Activated CD4-positive, alpha-beta memory T cell treated with anti-CD3 and anti-CD28 coated beads, Interleukin-2, amount 10 ng/mL, durations not matched to agents 7 days and 5 days (primary cell): ENCODE measurements around the gene PARVB. TPM values are rescaled to one million over a fixed set of nuclear protein-coding genes. Genes with fewer than 3 reads are reported as not detected.

Experiments
- CTCF ChIA-PET: fragments of 350-600 bp; sonication (Branson Sonifier 250); formaldehyde crosslinking; loops from one replicate; lab custom pipeline; 2021; ENCODE audit warnings: antibody characterized with exemption, inconsistent platforms; lab: Charles Lee
- POLR2A ChIA-PET: fragments of 350-600 bp; sonication (Branson Sonifier 250); formaldehyde crosslinking; loops from one replicate; lab custom pipeline; 2021; ENCODE audit warnings: antibody characterized with exemption; lab: Charles Lee
- DNase-seq: peaks from one replicate; pipeline ENCODE4 v3.0.0-alpha.2; 2020
- H3K27ac Mint-ChIP-seq: one replicate; pipeline ENCODE4 v1.8.0; 2021; ENCODE audit warnings: mild to moderate bottlenecking, mixed read lengths
- H3K27me3 Mint-ChIP-seq: one replicate; pipeline ENCODE4 v1.8.0; 2021; ENCODE audit warnings: mixed read lengths
- H3K36me3 Mint-ChIP-seq: one replicate; pipeline ENCODE4 v1.8.0; 2021; ENCODE audit warnings: low read depth, mixed read lengths
- H3K4me1 Mint-ChIP-seq: one replicate; pipeline ENCODE4 v1.8.0; 2021; ENCODE audit warnings: mixed read lengths
- H3K4me3 Mint-ChIP-seq: one replicate; pipeline ENCODE4 v1.8.0; 2021; ENCODE audit warnings: mild to moderate bottlenecking, mixed read lengths
- H3K9me3 Mint-ChIP-seq: one replicate; pipeline ENCODE4 v1.8.0; 2021; ENCODE audit warnings: mixed read lengths
- total RNA-seq, 2 experiments: library from RNA; stranded (reverse); gene quantifications; one replicate each; pipeline ENCODE4 v1.2.3, GENCODE V29; 2021

Gene PARVB
- total RNA-seq, 2 experiments from 2014 or later: 41.5 to 42.0 TPM

- ChIA-PET CTCF (no interaction called here), POLR2A (no interaction called here)
- H3K27me3 Mint-ChIP-seq: no peaks in the 10 kb centered on the region
- no peaks in the 10 kb centered on the region for H3K4me1 Mint-ChIP-seq
- no peak for DNase-seq
- H3K9me3 Mint-ChIP-seq: peaks cover 3% of the 10 kb centered on the region
- no peaks in the 10 kb centered on the region for H3K36me3 Mint-ChIP-seq
- no peak overlapping the region for H3K27ac Mint-ChIP-seq
- H3K4me3 Mint-ChIP-seq: no peak overlapping the region
These were observed 123.9 kb downstream of the PARVB start for GRCh38 chr22:44147821-44148574.

DNA sequence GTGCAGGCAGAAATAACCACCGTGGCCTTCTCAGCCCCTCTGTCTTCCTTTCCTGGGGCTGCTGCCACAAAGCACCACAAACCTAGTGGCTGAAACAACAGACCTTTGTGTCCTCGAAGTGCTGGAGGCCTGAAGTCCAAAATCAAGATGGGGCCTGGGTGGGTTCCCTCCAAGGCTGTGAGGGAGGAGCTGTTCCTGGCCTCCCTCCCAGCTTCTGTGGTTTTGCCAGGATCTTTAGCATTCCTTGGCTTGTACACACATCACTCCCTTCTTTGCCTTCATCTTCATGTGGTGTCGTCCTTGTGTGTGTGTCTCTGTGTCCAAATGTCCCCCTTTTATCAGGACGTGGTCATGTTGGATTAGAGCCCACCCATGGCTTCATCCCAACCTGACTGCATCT, 127.6 kb downstream of the PARVB start:
- Mint-ChIP-seq H3K4me3 (no peak overlapping the region), H3K36me3 (no peaks in the 10 kb centered on the region), H3K27me3 (no peaks in the 10 kb centered on the region), H3K9me3 (no peaks in the 10 kb centered on the region), H3K4me1 (no peaks in the 10 kb centered on the region), H3K27ac (no peak overlapping the region)
- CTCF ChIA-PET: no interaction called here
- POLR2A ChIA-PET: no interaction called here
- DNase-seq: no peak

- Mint-ChIP-seq H3K4me3 (no peak overlapping the region), H3K4me1 (no peaks in the 10 kb centered on the region), H3K27ac (no peak overlapping the region), H3K36me3 (no peaks in the 10 kb centered on the region), H3K27me3 (no peaks in the 10 kb centered on the region), H3K9me3 (no peaks in the 10 kb centered on the region)
- no peak for DNase-seq
- ChIA-PET CTCF (no interaction called here), POLR2A (no interaction called here)
These were observed 129.6 kb downstream of the PARVB start for GRCh38 chr22:44153710-44154109.

DNA sequence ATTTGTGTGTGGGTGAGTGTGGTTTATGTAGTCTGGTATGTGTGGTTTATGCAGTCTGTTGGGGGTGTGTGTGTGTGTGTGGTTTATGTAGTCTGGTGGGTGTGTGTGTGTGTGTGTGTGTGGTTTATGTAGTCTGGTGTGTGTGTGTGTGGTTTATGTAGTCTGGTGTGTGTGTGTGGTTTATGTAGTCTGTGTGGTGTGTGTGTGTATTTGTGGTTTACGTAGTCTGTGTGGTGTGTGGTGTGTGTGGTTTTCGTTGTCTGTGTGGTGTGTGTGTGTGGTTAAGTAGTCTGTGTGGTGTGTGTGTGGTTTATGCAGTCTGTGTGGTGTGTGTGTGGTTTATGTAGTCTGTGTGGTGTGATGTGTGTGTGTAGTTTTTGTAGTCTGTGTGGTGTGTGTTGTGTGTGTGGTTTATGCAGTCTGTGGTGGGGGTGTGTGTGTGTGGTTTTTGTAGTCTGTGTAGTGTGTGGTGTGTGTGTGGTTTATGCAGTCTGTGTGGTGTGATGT, 130.4 kb downstream of the PARVB start:
- H3K4me1 Mint-ChIP-seq: no peaks in the 10 kb centered on the region
- H3K4me3 Mint-ChIP-seq: no peak overlapping the region
- ChIA-PET POLR2A (no interaction called here), CTCF (no interaction called here)
- H3K9me3 Mint-ChIP-seq: no peaks in the 10 kb centered on the region
- H3K27me3 Mint-ChIP-seq: no peaks in the 10 kb centered on the region
- no peak overlapping the region for H3K27ac Mint-ChIP-seq
- H3K36me3 Mint-ChIP-seq: no peaks in the 10 kb centered on the region
- DNase-seq: no peak

DNA sequence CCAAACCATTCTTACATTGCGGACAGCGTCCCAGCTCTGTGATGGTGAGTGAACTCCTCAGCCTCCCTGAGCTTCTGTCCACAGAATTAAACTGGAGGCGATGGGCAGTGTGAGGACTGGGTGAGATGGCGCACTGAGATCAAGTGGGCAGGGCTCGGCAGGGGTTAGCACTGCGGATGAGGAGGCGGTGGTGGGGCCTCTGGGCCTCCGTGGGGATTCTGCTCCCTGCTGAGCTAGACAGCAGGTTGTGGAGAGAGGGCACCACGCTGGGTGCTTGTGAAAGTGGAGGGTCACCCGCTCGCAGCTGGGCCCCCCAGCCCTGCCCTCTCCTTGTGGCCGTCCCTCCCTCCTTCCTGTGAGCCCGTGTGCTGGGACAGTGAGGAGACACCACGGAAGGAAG, 131.0 kb downstream of the PARVB start:
- no peak for DNase-seq
- no peak overlapping the region for H3K4me3 Mint-ChIP-seq
- H3K4me1 Mint-ChIP-seq: no peaks in the 10 kb centered on the region
- H3K27ac Mint-ChIP-seq: no peak overlapping the region
- CTCF ChIA-PET: no interaction called here
- no peaks in the 10 kb centered on the region for H3K9me3 Mint-ChIP-seq
- POLR2A ChIA-PET: no interaction called here
- no peaks in the 10 kb centered on the region for H3K36me3 Mint-ChIP-seq
- no peaks in the 10 kb centered on the region for H3K27me3 Mint-ChIP-seq

DNA sequence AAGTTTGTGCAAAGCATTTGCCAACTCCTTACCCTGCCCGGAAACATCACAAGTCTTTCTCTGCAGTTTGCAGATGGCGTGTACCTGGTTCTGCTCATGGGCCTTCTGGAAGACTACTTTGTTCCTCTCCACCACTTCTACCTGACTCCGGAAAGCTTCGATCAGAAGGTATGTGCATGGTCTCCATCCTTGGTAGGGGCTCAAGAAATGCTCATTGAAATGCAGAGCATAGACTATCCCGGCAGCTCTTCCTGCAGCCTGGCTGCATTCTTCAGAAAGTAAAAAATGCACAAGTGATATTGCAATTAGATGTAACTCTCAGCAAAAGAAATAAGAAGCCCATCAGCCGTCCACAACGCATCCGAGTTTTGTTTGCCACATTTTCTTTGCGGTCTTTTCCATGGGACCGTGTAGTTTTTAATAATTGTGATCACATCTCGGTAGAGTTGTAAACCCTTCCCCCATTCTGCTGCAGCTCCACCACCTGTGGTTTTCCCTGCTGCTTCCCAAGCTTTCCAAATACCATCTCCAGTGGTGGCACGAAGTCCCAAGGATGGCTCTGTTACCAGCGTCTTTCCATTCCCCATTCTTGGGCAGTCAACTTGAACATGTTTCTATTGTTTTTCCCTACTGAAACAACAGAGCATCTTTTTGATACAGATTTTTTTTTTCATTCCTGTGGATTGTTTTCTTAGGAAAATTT, 134.0 kb downstream of the PARVB start:
- H3K9me3 Mint-ChIP-seq: no peaks in the 10 kb centered on the region
- no peaks in the 10 kb centered on the region for H3K4me1 Mint-ChIP-seq
- H3K36me3 Mint-ChIP-seq: no peaks in the 10 kb centered on the region
- CTCF ChIA-PET: interaction anchor here (1.4 kb wide), 1 partner anchor 165 kb away, joined by 4 read pairs; no protein-coding TSS in a partner anchor
- no peak overlapping the region for H3K4me3 Mint-ChIP-seq
- POLR2A ChIA-PET: no interaction called here
- H3K27ac Mint-ChIP-seq: no peak overlapping the region
- DNase-seq: no peak
- H3K27me3 Mint-ChIP-seq: no peaks in the 10 kb centered on the region

DNA sequence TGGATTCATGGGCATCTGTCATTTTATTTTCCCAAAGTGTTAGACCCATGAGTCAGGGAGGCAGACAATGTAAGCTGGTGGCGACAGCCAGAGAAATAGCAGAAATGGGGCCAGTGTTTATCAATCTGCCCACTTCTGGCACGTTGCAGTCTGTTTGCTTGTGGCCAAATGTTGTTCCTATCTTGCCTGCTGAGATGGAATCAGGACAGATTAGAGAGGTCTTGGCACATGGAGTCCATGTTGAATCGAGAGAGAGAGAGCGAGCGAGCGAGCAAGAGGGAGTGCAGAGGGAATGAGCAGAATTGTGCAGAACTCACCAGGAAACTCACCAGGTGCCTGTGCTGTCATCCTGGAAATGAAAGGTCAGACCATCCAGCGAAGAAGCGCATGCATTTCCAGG, 134.7 kb downstream of the PARVB start:
- H3K27ac Mint-ChIP-seq: no peak overlapping the region
- DNase-seq: no peak
- H3K27me3 Mint-ChIP-seq: no peaks in the 10 kb centered on the region
- H3K4me1 Mint-ChIP-seq: no peaks in the 10 kb centered on the region
- no peaks in the 10 kb centered on the region for H3K9me3 Mint-ChIP-seq
- no peak overlapping the region for H3K4me3 Mint-ChIP-seq
- no peaks in the 10 kb centered on the region for H3K36me3 Mint-ChIP-seq
- POLR2A ChIA-PET: no interaction called here
- CTCF ChIA-PET: no interaction called here

DNA sequence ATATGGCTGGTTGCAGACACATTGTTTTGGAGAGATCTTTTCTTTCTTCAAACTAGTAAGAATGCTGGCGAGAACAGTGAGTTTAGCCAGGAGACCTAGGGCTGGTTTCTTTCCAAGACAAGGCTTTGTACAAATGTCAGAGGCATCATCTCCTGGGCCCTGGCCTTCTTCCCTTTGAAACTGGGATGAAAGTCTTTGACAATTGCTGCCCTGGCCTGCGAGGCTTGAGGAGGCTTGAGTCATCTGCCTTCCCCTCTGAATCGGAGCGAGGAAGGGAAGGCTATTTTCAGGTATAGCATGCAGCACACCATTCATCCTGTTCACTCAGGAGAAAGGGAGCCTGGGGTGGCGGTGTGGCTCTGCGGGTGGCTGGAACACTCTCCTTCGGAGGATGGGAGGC, 135.1 kb downstream of the PARVB start:
- CTCF ChIA-PET: no interaction called here
- Mint-ChIP-seq H3K4me3 (no peak overlapping the region), H3K36me3 (no peaks in the 10 kb centered on the region), H3K27me3 (no peaks in the 10 kb centered on the region), H3K27ac (no peak overlapping the region), H3K9me3 (no peaks in the 10 kb centered on the region), H3K4me1 (no peaks in the 10 kb centered on the region)
- no peak for DNase-seq
- POLR2A ChIA-PET: no interaction called here

GRCh38 chr22:44159811-44160210, 135.7 kb downstream of the PARVB start:
- no peak overlapping the region for H3K4me3 Mint-ChIP-seq
- ChIA-PET CTCF (no interaction called here), POLR2A (no interaction called here)
- DNase-seq: no peak
- no peaks in the 10 kb centered on the region for H3K36me3 Mint-ChIP-seq
- H3K27ac Mint-ChIP-seq: no peak overlapping the region
- no peaks in the 10 kb centered on the region for H3K4me1 Mint-ChIP-seq
- H3K9me3 Mint-ChIP-seq: no peaks in the 10 kb centered on the region
- H3K27me3 Mint-ChIP-seq: no peaks in the 10 kb centered on the region

DNA sequence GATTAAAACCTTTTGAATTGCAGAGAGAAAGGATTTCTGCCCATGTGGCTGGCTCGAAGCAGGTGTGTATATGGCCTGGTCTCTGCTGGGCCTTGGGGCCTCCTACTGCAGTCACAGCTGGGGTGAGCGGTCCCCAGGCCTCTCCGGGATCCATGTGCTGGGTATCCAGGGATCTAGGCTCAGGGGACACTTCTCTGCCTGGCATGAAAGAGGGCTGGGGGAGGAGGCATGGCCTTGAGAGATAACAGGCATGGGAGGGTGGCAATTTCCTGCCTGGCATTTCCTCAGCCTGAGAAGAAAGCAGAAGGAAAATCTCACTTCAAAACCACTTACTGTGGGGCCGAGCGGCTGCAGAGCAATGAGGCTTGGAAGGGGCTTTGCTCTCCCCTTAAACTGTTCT, 136.3 kb downstream of the PARVB start:
- DNase-seq: no peak
- H3K27me3 Mint-ChIP-seq: no peaks in the 10 kb centered on the region
- H3K27ac Mint-ChIP-seq: no peak overlapping the region
- ChIA-PET POLR2A (no interaction called here), CTCF (no interaction called here)
- H3K36me3 Mint-ChIP-seq: no peaks in the 10 kb centered on the region
- no peaks in the 10 kb centered on the region for H3K4me1 Mint-ChIP-seq
- H3K4me3 Mint-ChIP-seq: no peak overlapping the region
- H3K9me3 Mint-ChIP-seq: no peaks in the 10 kb centered on the region

- H3K9me3 Mint-ChIP-seq: no peaks in the 10 kb centered on the region
- no peaks in the 10 kb centered on the region for H3K4me1 Mint-ChIP-seq
- ChIA-PET POLR2A (no interaction called here), CTCF (no interaction called here)
- no peak overlapping the region for H3K27ac Mint-ChIP-seq
- no peaks in the 10 kb centered on the region for H3K36me3 Mint-ChIP-seq
- no peak for DNase-seq
- no peak overlapping the region for H3K4me3 Mint-ChIP-seq
- no peaks in the 10 kb centered on the region for H3K27me3 Mint-ChIP-seq
These were observed 137.6 kb downstream of the PARVB start for GRCh38 chr22:44161673-44162072.

DNA sequence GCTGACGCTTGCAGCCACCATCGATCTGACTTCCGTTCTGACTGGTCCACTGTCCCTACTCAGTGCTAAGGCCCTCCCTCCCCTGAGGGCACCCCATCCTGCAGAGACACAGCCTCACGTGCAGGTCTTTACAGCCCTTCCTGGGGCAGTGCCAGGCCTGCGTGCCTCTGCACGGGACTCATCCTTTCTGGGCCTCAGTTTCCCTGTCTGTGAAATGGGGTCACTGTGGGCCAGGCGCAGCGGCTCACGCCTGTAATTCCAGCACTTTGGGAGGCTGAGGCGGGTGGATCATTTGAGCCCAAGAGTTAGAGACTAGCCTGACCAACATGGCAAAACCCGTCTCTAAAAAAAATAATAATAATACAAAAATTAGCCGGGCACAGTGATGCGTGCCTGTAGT, 138.9 kb downstream of the PARVB start:
- Mint-ChIP-seq H3K4me1 (no peaks in the 10 kb centered on the region), H3K4me3 (no peak overlapping the region), H3K27me3 (no peaks in the 10 kb centered on the region), H3K9me3 (no peaks in the 10 kb centered on the region), H3K27ac (no peak overlapping the region), H3K36me3 (no peaks in the 10 kb centered on the region)
- DNase-seq: no peak
- POLR2A ChIA-PET: no interaction called here
- CTCF ChIA-PET: no interaction called here

GRCh38 chr22:44163536-44163935, 139.4 kb downstream of the PARVB start:
- Mint-ChIP-seq H3K4me3 (no peak overlapping the region), H3K27me3 (no peaks in the 10 kb centered on the region), H3K27ac (no peak overlapping the region), H3K4me1 (no peaks in the 10 kb centered on the region), H3K36me3 (no peaks in the 10 kb centered on the region), H3K9me3 (no peaks in the 10 kb centered on the region)
- ChIA-PET CTCF (no interaction called here), POLR2A (no interaction called here)
- DNase-seq: no peak

DNA sequence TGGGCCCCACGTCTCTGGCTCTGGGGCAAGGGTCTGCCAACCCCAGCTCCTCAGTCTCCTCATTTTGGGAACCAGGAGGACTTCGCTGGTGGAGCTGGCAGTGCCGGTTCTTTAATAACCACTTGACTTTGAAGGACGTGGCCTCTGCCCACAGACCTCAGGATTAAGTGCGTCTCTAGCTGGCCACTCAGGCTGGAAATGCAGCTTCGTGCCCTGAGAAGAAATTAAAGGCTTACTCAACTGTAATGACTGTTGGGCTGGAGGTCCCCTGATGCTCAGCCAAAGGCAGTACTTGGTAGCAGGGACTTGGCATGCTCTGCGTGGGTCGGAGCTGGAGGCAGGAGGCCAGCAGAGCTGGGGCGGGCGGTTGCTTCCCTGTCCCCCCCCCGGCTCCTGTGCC, 139.9 kb downstream of the PARVB start:
- no peak overlapping the region for H3K27ac Mint-ChIP-seq
- CTCF ChIA-PET: no interaction called here
- no peaks in the 10 kb centered on the region for H3K27me3 Mint-ChIP-seq
- no peaks in the 10 kb centered on the region for H3K4me1 Mint-ChIP-seq
- no peak overlapping the region for H3K4me3 Mint-ChIP-seq
- POLR2A ChIA-PET: no interaction called here
- no peaks in the 10 kb centered on the region for H3K36me3 Mint-ChIP-seq
- DNase-seq: no peak
- no peaks in the 10 kb centered on the region for H3K9me3 Mint-ChIP-seq
